Keratinocyte (primary cell): ENCODE results near the gene NEK3. TPM values are rescaled to one million over a fixed set of nuclear protein-coding genes. Genes with fewer than 3 reads are reported as not detected.
"Not testable (repeated sequence)": the region's sequence is repeated elsewhere in the genome, so short reads cannot be mapped to it uniquely, and the experiment has no call there.

Source experiments
- DNase-seq: peaks from one replicate; pipeline ENCODE4 v3.0.0-alpha.2; 2011; ENCODE audit warnings: low read depth, missing footprints, low spot score
- FAIRE-seq: peaks from 2 replicates; lab custom pipeline; 2011; peaks lifted over from hg19 to GRCh38; lab: Jason Lieb, UNC
- H2AFZ ChIP-seq: 2 replicates; pipeline ENCODE4 v1.6.0; 2012; ENCODE audit warnings: low read length, control low read depth, inconsistent platforms; ENCODE audit not compliant: control insufficient read depth
- H3K27ac ChIP-seq: 2 replicates; pipeline ENCODE4 v1.5.1; 2011; ENCODE audit warnings: low read length; ENCODE audit not compliant: control insufficient read depth, insufficient read depth
- H3K27me3 ChIP-seq: 3 replicates; pipeline ENCODE4 v1.6.0; 2011; ENCODE audit warnings: low read length; ENCODE audit not compliant: control insufficient read depth, insufficient read depth; ENCODE audit errors: extremely low read depth
- H3K36me3 ChIP-seq, 2 experiments: 2 replicates in 1 of 2; 3 replicates in 1 of 2; pipeline ENCODE4 v1.5.1; 2011; ENCODE audit warnings: low read length in 2 of 2, mild to moderate bottlenecking in 1 of 2; ENCODE audit not compliant: control insufficient read depth in 2 of 2, insufficient read depth in 2 of 2; ENCODE audit errors: extremely low read depth in 1 of 2
- H3K4me1 ChIP-seq: 3 replicates; pipeline ENCODE4 v1.5.1; 2011; ENCODE audit warnings: low read length; ENCODE audit not compliant: control insufficient read depth, insufficient read depth; ENCODE audit errors: extremely low read depth
- H3K4me2 ChIP-seq: 3 replicates; pipeline ENCODE4 v1.6.0; 2011; ENCODE audit warnings: low read depth, low read length; ENCODE audit not compliant: control insufficient read depth, insufficient read depth; ENCODE audit errors: extremely low read depth
- H3K4me3 ChIP-seq, 3 experiments: fragments of 200-600 bp in 1 of 3; sonication (generic) in 1 of 3; 2 replicates in 2 of 3; 3 replicates in 1 of 3; pipeline ENCODE4 v1.5.1; 2011 to 2016; ENCODE audit warnings: low read length in 3 of 3, mild to moderate bottlenecking in 3 of 3, control low read depth in 2 of 3, inconsistent platforms in 1 of 3, low read depth in 1 of 3, mixed read lengths in 1 of 3, mixed run types in 1 of 3, moderate library complexity in 1 of 3; ENCODE audit not compliant: control insufficient read depth in 2 of 3, insufficient read depth in 2 of 3; ENCODE audit errors: extremely low read depth in 1 of 3
- H3K79me2 ChIP-seq: 2 replicates; pipeline ENCODE4 v1.6.0; 2012; ENCODE audit warnings: low read length; ENCODE audit not compliant: control insufficient read depth, insufficient read depth
- H3K9ac ChIP-seq: 3 replicates; pipeline ENCODE4 v1.6.0; 2011; ENCODE audit warnings: low read length; ENCODE audit not compliant: control insufficient read depth, insufficient read depth; ENCODE audit errors: extremely low read depth
- H3K9me1 ChIP-seq: 3 replicates; pipeline ENCODE4 v1.6.0; 2011; ENCODE audit warnings: low read length; ENCODE audit not compliant: control insufficient read depth, insufficient read depth; ENCODE audit errors: extremely low read depth
- H3K9me3 ChIP-seq: 2 replicates; pipeline ENCODE4 v1.5.1; 2012; ENCODE audit warnings: low read depth, low read length; ENCODE audit not compliant: control insufficient read depth
- H4K20me1 ChIP-seq: 3 replicates; pipeline ENCODE4 v1.6.0; 2011; ENCODE audit warnings: low read length; ENCODE audit not compliant: control insufficient read depth, insufficient read depth; ENCODE audit errors: extremely low read depth
- CTCF ChIP-seq, 3 experiments: IDR thresholded peaks in 1 of 3; conservative IDR thresholded peaks in 1 of 3; optimal IDR thresholded peaks in 1 of 3; 2 replicates in 2 of 3; 3 replicates in 1 of 3; pipeline versions ENCODE3 to v1.5.1; 2011; ENCODE audit warnings: low read length in 3 of 3, mild to moderate bottlenecking in 3 of 3, moderate library complexity in 2 of 3, control low read depth in 1 of 3, inconsistent platforms in 1 of 3; ENCODE audit not compliant: insufficient read depth in 2 of 3; ENCODE audit errors: extremely low read depth in 1 of 3
- EZH2 ChIP-seq: IDR thresholded peaks from one replicate; pipeline ENCODE4 v1.6.1; 2012; ENCODE audit warnings: inconsistent platforms, mild to moderate bottlenecking, low read length, moderate library complexity
- dilution Hi-C: fragments of 300-500 bp; cut with MboI; formaldehyde crosslinking; loops from one replicate; pipeline ENCODE4 v1.7.0; 2020; ENCODE audit warnings: low sequenced_read_pairs; ENCODE audit not compliant: extremely low pct_ligation_motif_present
- polyA plus RNA-seq, 5 experiments: library from polyadenylated mRNA; depleted of rRNA in 3 of 5; stranded (reverse) in 3 of 5; stranded (forward) in 1 of 5; unstranded in 1 of 5; fragments of >200 nt; gene quantifications; 1 replicate in 1 of 5; 2 replicates in 3 of 5; 3 replicates in 1 of 5; pipeline versions ENCODE4 v1.2.1 to v1.2.3, GENCODE V29; 2011 to 2012; ENCODE audit warnings: missing spikeins in 2 of 5, low read depth in 1 of 5, low replicate concordance in 1 of 5

Gene NEK3
- polyA plus RNA-seq, 1 donor (not counting 4 experiments of a cell fraction or from before 2014, with no cell fraction given), result 11.1 TPM

GRCh38 chr13:52103386-52103785, 56.0 kb downstream of the NEK3 start:
- no peak for TF ChIP-seq EZH2
- no peak for TF ChIP-seq CTCF (optimal IDR thresholded peaks at IDR 0.05 in 1 of 3, IDR thresholded peaks at IDR 0.05 in 1 of 3, conservative IDR thresholded peaks at IDR 0.05 in 1 of 3; ENCODE audit: extremely low read depth in 1 of 3, insufficient read depth in 2 of 3, low read length in 3 of 3)
- FAIRE-seq (no peak), DNase-seq (no peak)
- Histone ChIP-seq H2AFZ (no peak overlapping the region), H3K27ac (no peak overlapping the region), H3K9ac (no peak overlapping the region), H3K27me3 (no peaks in the 10 kb centered on the region), H3K36me3 (no peaks in the 10 kb centered on the region), H3K4me3 (no peak overlapping the region), H3K9me1 (no peaks in the 10 kb centered on the region), H3K4me1 (peaks cover 3% of the 10 kb centered on the region), H4K20me1 (no peaks in the 10 kb centered on the region), H3K9me3 (no peaks in the 10 kb centered on the region), H3K4me2 (no peak overlapping the region), H3K79me2 (no peaks in the 10 kb centered on the region)
- dilution Hi-C loops, result no loop called here

GRCh38 chr13:52102423-52102822, 57.0 kb downstream of the NEK3 start:
- H3K4me2 ChIP-seq, H3K36me3 ChIP-seq, H3K9ac ChIP-seq, H3K27ac ChIP-seq, H4K20me1 ChIP-seq, H3K4me3 ChIP-seq, H3K9me3 ChIP-seq, dilution Hi-C loops, H3K4me1 ChIP-seq, H3K79me2 ChIP-seq, H2AFZ ChIP-seq, H3K9me1 ChIP-seq, H3K27me3 ChIP-seq, DNase-seq, FAIRE-seq: not testable (repeated sequence)

- Histone ChIP-seq H3K4me2 (no peak overlapping the region), H3K27me3 (no peaks in the 10 kb centered on the region), H3K36me3 (no peaks in the 10 kb centered on the region), H3K4me3 (no peak overlapping the region), H4K20me1 (no peaks in the 10 kb centered on the region), H3K9me1 (no peaks in the 10 kb centered on the region), H3K9ac (no peak overlapping the region), H3K79me2 (no peaks in the 10 kb centered on the region), H2AFZ (no peak overlapping the region), H3K4me1 (no peaks in the 10 kb centered on the region), H3K9me3 (no peaks in the 10 kb centered on the region), H3K27ac (no peak overlapping the region)
- dilution Hi-C loops, result no loop called here
- DNase-seq (no peak), FAIRE-seq (no peak)
- TF ChIP-seq EZH2 (no peak), CTCF (optimal IDR thresholded peaks at IDR 0.05 in 1 of 3, IDR thresholded peaks at IDR 0.05 in 1 of 3, conservative IDR thresholded peaks at IDR 0.05 in 1 of 3; ENCODE audit: extremely low read depth in 1 of 3, insufficient read depth in 2 of 3, low read length in 3 of 3) (no peak)
These were observed 62.2 kb downstream of the NEK3 start for GRCh38 chr13:52097197-52097596.
